Measurements from ENCODE around the gene CUL1. TPM values are rescaled to one million over a fixed set of nuclear protein-coding genes. Genes with fewer than 3 reads are reported as not detected.
"Not testable (repeated sequence)": the region's sequence is repeated elsewhere in the genome, so short reads cannot be mapped to it uniquely, and the experiment has no call there.

Gene CUL1
- total RNA-seq, 1 experiment from 2014 or later = 56.0 TPM

DNA sequence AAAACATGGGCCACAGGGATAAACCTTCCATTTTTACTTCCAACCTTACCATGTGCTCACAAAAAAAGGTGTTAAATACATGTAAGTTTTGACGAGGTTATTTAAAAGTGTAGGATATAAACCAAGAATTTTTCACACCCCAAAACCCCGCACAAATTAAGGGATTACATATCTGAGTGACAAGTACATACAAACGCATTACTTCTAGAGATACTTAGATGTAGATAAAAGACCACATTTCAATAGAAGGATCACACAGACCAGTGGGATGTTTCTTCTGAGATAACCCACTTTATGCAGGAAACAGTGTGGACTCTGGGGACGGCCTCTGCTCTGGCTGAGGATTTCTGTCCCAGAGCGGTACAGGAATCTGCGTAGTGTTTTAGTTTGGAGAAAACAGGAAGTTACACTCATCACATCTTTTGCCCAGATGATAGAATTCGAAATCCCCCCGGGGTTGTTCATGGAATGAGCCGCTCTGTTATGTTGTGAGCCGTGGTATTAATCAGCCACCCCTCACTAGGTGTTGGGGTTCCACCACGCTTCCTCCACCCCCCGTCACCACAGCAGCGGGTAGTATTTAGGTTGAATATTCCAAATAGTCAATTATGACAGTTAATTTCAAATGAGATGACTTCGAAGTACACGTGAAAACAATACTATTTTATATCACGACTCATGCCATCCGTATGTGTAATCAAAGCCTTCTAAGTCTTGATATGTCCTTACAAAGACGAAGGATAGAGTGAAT lies 1.3 kb upstream of the CUL1 start:
- DNase-seq (ENCODE audit: low spot score) = no peak

DNA sequence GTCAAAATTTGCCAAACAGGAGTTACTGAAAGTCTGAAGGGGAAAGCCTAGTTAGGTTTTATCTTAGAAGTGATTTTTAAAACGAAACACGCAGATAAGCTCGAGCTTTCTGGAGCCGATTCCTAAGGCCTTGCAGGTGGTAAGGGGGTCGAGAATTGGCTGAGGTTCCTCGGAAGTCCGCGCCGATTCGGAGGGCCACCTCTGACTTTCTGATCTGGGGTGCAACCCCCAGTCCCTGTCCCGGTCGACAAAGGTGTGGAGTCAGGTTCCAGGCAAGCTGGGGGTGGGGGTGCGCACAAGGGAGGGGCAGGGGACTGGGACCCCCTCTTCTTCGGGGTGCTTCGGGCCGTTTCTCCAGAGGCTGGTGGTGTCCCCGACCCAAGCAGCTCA lies 701 bp upstream of the CUL1 start:
- DNase-seq (ENCODE audit: low spot score) = no peak

GRCh38 chr7:148699024-148699781 lies 500 bp downstream of the CUL1 start:
- no peak for DNase-seq (ENCODE audit: low spot score)

DNA sequence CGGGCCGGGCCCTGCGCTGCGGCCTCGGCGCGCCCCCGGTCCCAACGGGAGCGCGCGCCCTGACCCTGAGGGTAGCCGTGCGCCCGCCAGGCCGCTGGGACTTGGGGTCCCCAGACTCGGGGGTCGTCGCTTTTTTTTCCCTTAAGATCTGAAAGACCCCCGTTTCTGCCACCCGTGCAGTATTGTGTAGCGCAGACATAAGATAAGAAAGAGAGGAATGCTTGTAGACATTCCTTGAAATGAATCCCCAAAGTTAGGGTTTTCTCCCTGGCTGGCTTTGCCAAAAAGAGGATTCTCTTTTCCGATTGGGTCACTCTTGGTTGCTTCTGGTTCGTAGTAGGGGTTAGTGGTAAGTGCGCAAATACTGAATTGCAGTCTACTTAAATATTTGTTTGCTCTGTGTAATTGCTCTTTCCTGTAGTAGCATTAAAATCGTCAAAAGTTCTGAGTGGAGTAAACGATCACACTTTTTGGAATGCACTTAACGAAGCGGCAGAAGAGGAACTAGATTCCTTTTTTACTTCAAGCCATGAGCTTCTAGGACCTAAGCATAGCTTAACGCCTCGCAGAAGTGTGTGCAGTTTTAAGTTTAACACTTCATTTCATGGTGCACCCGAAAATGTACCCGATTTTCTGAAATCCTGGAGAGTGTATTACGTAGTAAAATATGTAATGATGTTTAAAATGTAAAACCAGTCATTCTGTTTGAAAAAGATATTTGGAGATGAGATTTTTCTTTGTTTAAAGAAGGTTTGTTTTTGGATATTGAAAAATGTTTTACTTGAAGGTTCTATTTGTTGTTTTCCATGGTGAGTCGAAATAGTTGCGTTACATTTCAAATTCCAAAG lies 1.3 kb downstream of the CUL1 start:
- no peak for DNase-seq (ENCODE audit: low spot score)

DNA sequence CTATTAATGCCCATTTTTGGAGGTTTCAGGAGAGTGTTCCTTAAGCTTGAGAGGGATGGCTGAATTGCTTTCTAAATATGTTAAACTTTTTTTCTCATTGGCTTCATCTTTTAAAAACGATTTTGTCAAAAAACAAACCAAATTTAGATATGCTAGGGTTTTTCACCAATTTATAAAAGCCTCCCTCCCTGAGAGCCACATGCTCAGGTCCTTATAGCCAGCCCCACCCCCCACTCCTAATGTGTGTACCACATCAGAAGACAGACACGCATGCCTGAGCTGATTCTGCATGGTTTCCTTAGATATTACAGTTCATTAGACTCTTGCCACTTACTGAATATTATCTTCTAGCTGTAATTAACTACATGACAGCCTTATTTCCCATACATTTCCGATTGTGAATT lies 2.0 kb downstream of the CUL1 start:
- peak; percentile 26 for DNase-seq (ENCODE audit: low spot score)

GRCh38 chr7:148701414-148701813 lies 2.7 kb downstream of the CUL1 start:
- no peak for DNase-seq (ENCODE audit: low spot score)

- no peak for DNase-seq (ENCODE audit: low spot score)
Measured at GRCh38 chr7:148702876-148703670, 4.4 kb downstream of the CUL1 start.

GRCh38 chr7:148703671-148703962 lies 4.9 kb downstream of the CUL1 start:
- not testable (repeated sequence) for DNase-seq (ENCODE audit: low spot score)

DNA sequence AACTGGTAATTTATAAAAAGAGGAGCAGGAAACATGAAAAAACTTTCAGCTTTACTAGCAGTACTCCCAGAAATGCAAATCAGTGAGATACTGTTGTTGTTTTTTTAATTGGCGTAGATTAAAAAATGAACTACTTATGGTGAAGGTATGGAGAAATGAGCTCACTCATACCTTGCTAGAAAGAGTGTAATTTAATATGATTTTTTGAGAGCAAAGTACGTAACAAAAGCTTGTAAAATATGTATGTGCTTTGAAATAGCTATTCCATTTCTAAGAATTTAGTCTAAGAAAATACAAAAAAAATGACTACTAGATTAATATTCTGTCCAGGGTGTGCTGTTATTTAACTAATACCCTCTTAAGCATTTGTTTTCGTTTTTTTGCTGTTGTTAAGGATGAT lies 5.5 kb downstream of the CUL1 start:
- DNase-seq (ENCODE audit: low spot score) = no peak

DNA sequence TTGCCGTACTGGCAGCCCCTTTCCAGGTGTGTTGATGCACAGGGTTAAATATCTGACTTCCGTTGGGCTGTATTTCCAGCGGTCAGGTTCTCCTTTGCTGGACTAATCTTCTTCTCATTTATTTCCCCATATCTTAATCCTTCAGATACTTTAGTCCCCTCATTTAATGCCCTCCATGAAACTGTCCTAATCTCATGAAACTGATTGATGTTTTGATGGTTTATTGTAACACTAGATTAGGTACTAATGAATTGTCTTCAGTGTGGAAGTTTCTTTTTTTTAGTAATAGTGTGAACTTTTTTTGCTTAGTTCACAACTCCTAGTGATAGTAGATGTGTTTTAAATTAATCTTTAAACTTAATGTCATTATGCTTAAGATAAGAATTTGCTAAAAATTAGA lies 6.3 kb downstream of the CUL1 start:
- DNase-seq (ENCODE audit: low spot score) = no peak

DNA sequence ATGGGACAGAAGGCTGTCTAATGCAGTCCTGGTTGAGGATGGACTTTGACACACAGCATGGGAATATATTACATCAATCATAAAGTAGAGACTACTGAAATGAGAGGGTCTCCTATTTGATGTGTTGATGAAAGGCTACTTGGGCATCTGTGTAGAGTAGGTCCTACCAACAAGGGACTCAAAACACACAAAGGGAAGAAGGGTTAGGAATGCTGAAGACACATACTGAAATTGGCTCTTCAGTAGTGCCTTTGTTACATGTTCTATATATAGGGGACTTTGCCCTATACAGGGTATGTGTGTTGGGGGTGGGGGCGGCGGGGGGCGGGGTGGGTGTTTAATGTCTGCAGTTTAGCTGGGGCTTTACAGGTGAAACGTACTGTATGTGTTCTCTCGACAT lies 7.7 kb downstream of the CUL1 start:
- DNase-seq (ENCODE audit: low spot score) = no peak

- no peak for DNase-seq (ENCODE audit: low spot score)
Measured at GRCh38 chr7:148708026-148708885, 9.6 kb downstream of the CUL1 start.

DNA sequence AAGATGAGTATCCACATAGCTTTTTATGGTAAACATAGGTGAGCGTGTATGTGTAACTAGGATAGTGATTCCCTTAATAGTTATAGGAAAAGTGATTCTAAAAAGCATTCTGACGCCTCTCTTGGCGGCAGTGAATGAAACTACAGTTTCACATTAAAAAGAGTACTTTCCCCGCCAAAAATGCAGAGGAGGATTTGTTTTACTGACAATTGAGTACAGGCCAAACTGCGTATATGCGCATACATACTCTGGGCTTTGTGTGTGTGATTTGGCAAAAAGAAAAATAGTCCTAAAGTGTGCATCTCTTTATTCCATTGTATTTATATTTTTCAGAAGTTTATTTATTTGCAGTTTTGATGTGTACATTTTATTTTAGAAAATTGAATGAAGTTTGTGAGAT lies 10.3 kb downstream of the CUL1 start:
- DNase-seq (ENCODE audit: low spot score) = no peak

GRCh38 chr7:148710426-148710825 lies 11.7 kb downstream of the CUL1 start:
- not testable (repeated sequence) for DNase-seq (ENCODE audit: low spot score)

GRCh38 chr7:148711191-148712102 lies 12.7 kb downstream of the CUL1 start:
- no peak for DNase-seq (ENCODE audit: low spot score)

DNA sequence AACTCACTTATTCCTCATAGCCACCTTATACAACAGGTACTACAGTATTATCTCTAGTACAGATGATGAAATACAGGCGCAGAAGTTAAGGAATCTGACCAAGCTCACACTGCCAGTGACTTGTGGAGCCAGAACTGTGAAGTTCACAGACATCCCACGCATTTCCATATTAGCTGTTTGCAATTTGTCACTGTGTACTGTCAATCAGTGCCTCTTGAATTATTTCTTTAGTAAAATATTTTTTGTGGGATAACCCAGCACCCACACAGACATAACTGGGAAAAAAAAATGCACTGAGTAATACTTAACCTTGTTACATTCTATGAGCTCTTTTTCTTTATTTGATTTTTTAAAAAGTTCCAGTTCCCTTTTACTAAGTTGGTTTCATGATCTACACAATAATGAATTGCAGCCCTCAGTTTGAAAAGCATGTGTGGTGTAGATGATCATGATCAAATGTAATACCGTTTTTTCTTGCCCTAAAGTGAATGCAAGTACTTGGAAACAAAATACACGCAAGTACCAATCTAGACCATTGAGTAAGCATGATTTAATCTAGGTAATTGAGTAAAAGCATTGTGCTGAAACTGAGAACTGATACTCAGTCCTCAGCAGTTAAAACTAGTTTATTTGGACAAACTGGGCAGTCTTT lies 14.1 kb downstream of the CUL1 start:
- DNase-seq (ENCODE audit: low spot score) = no peak

GRCh38 chr7:148714498-148714897 lies 15.8 kb downstream of the CUL1 start:
- no peak for DNase-seq (ENCODE audit: low spot score)

GRCh38 chr7:148715027-148715426 lies 16.3 kb downstream of the CUL1 start:
- no peak for DNase-seq (ENCODE audit: low spot score)

GRCh38 chr7:148717266-148717793 lies 18.6 kb downstream of the CUL1 start:
- DNase-seq (ENCODE audit: low spot score) = no peak

Data from H4 (cell line).